A549 (cell line): ENCODE data around the gene BRAT1. TPM values are rescaled to one million over a fixed set of nuclear protein-coding genes. Genes with fewer than 3 reads are reported as not detected.

Experiments
- ATAC-seq, 2 experiments: fragments of 200-7000 bp in 1 of 2; fragments of >200 bp in 1 of 2; cut with Nextera tagmentation in 1 of 2; cut with Tn5 transposase in 1 of 2; 3 replicates each; pipeline versions ENCODE4 v1.8.0 to v1.9.1; 2018 to 2020; ENCODE audit warnings: mild to moderate bottlenecking in 1 of 2, moderate library complexity in 1 of 2
- CTCF ChIA-PET: fragments of 300-600 bp; sonication (Branson Sonifier 250); formaldehyde crosslinking; extraction: SDS; loops from one replicate; lab custom pipeline; 2021; ENCODE audit warnings: antibody characterized with exemption, inconsistent platforms; lab: Yijun Ruan, JAX
- POLR2A ChIA-PET: fragments of 350-600 bp; formaldehyde crosslinking; extraction: SDS; loops from one replicate; lab custom pipeline; 2021; ENCODE audit warnings: antibody characterized with exemption, inconsistent platforms; lab: Yijun Ruan, JAX
- DNase-seq, 2 experiments: peaks; one replicate each; pipeline versions ENCODE4 v3.0.0 to v3.0.0-alpha.2; 2011 to 2016; ENCODE audit warnings: low read depth in 1 of 2, low spot score in 1 of 2
- FAIRE-seq: peaks from 2 replicates; lab custom pipeline; 2011; peaks lifted over from hg19 to GRCh38; lab: Jason Lieb, UNC
- H3K27ac ChIP-seq, 2 experiments: fragments of >200 bp; sonication (Bioruptor Twin); formaldehyde crosslinking; 3 replicates each; pipeline ENCODE4 v1.5.1; 2016 to 2017
- H3K4me1 ChIP-seq: fragments of >200 bp; sonication (Bioruptor Twin); formaldehyde crosslinking; 3 replicates; pipeline ENCODE4 v1.6.1; 2016
- H3K4me2 ChIP-seq: fragments of >200 bp; sonication (Bioruptor Twin); formaldehyde crosslinking; 3 replicates; pipeline ENCODE4 v1.6.1; 2016
- H3K4me3 ChIP-seq: fragments of >200 bp; sonication (Bioruptor Twin); formaldehyde crosslinking; 3 replicates; pipeline ENCODE4 v1.5.1; 2016
- H3K9me3 ChIP-seq: fragments of >200 bp; sonication (Bioruptor Twin); formaldehyde crosslinking; 3 replicates; pipeline ENCODE4 v1.6.1; 2016
- CBX8 ChIP-seq: fragments of 200-600 bp; sonication (generic); IDR thresholded peaks from 2 replicates; pipeline ENCODE4 v1.6.1; 2016
- E2F6 ChIP-seq: IDR thresholded peaks from 2 replicates; pipeline ENCODE4 v1.6.1; 2012; ENCODE audit warnings: low read depth, borderline replicate concordance
- ESRRA ChIP-seq: fragments of 150-350 bp; IDR thresholded peaks from 2 replicates; pipeline ENCODE4 v1.6.1; 2014; ENCODE audit warnings: mild to moderate bottlenecking, low read length, borderline replicate concordance
- FOSB ChIP-seq: fragments of 250-450 bp; sonication (Bioruptor Pico); IDR thresholded peaks from 2 replicates; pipeline ENCODE4 v1.5.0; 2020; ENCODE audit warnings: mild to moderate bottlenecking, moderate library complexity
- HDAC2 ChIP-seq: fragments of 200-600 bp; sonication (generic); IDR thresholded peaks from 2 replicates; pipeline ENCODE4 v1.6.1; 2016
- HOXB5 ChIP-seq: fragments of 250-450 bp; sonication (Bioruptor Pico); IDR thresholded peaks from 2 replicates; pipeline ENCODE4 v1.5.0; 2020; ENCODE audit warnings: mild to moderate bottlenecking, moderate library complexity
- JUNB ChIP-seq: fragments of >200 bp; sonication (Bioruptor Twin); formaldehyde crosslinking; IDR thresholded peaks from 2 replicates; pipeline ENCODE4 v1.6.1; 2016
- KDM1A ChIP-seq: fragments of 200-600 bp; sonication (generic); IDR thresholded peaks from 2 replicates; pipeline ENCODE4 v1.6.1; 2016; ENCODE audit warnings: low read depth, mild to moderate bottlenecking
- RAD21 ChIP-seq, 2 experiments: fragments of >200 bp in 1 of 2; sonication (Bioruptor Twin) in 1 of 2; formaldehyde crosslinking in 1 of 2; IDR thresholded peaks in 1 of 2; conservative IDR thresholded peaks in 1 of 2; 2 replicates in 1 of 2; 3 replicates in 1 of 2; pipeline ENCODE4 v1.6.1; 2012 to 2018; ENCODE audit warnings: inconsistent platforms in 1 of 2
- SMC3 ChIP-seq: fragments of >200 bp; sonication (Bioruptor Twin); formaldehyde crosslinking; IDR thresholded peaks from 3 replicates; pipeline ENCODE4 v1.6.1; 2018; ENCODE audit warnings: inconsistent platforms
- ZFP36 ChIP-seq: fragments of 450-650 bp; IDR thresholded peaks from 2 replicates; pipeline ENCODE4 v1.6.1; 2014; ENCODE audit warnings: borderline replicate concordance; ENCODE audit not compliant: partially characterized antibody
- ZNF302 ChIP-seq: fragments of 250-450 bp; sonication (Bioruptor Pico); IDR thresholded peaks from 2 replicates; pipeline ENCODE4 v1.9.0; 2021; ENCODE audit warnings: inconsistent platforms, mild to moderate bottlenecking, moderate library complexity
- ZSCAN20 ChIP-seq: fragments of 250-450 bp; sonication (Bioruptor Pico); IDR thresholded peaks from 2 replicates; pipeline ENCODE4 v1.8.0; 2022; ENCODE audit warnings: mild to moderate bottlenecking, moderate library complexity
- WGBS: methylation state at CpG from one replicate; pipeline ENCODE4 v1.1.6; 2017; ENCODE audit errors: missing lambda C conversion rate; 5-methylcytosine and 5-hydroxymethylcytosine counted together
- polyA plus RNA-seq, 4 experiments: library from polyadenylated mRNA; depleted of rRNA in 3 of 4; stranded (reverse); fragments of >200 nt; fragmentation: RNase III in 1 of 4; extraction: RNeasy Plus Mini Kit Qiagen cat#74134 plus additional on column Dnase treatment in 1 of 4; gene quantifications; 2 replicates in 3 of 4; 3 replicates in 1 of 4; pipeline ENCODE4 v1.2.3, GENCODE V29; 2011 to 2017
- TF ChIP-seq, protein P1 (sequence below): fragments of 250-450 bp; sonication (Bioruptor Pico); IDR thresholded peaks from 2 replicates; pipeline ENCODE4 v1.5.0; 2021; ENCODE audit warnings: mild to moderate bottlenecking, moderate library complexity, borderline replicate concordance
- TF ChIP-seq, protein P2 (sequence below): IDR thresholded peaks from 2 replicates; pipeline ENCODE4 v1.6.1; 2012
- TF ChIP-seq, protein P3 (sequence below): fragments of >200 bp; sonication (Bioruptor Twin); formaldehyde crosslinking; IDR thresholded peaks from 3 replicates; pipeline ENCODE4 v1.6.1; 2016
- TF ChIP-seq, protein P4 (sequence below): fragments of 150-350 bp; IDR thresholded peaks from 2 replicates; pipeline ENCODE4 v1.6.1; 2014; ENCODE audit warnings: low read depth, mild to moderate bottlenecking, low read length

Gene BRAT1
- polyA plus RNA-seq, 2 of the 4 experiments (the other 2 are of a cell fraction), result 11.9 to 25.6 TPM

- ChIA-PET POLR2A (no interaction called here), CTCF (interaction anchor here (0.6 to 4.8 kb wide), 4 partner anchors 34 to 65 kb away, joined by 3 to 28 read pairs (median 3); no protein-coding TSS in a partner anchor)
- Histone ChIP-seq H3K4me2 (no peak overlapping the region), H3K4me1 (no peaks in the 10 kb centered on the region), H3K9me3 (no peaks in the 10 kb centered on the region), H3K4me3 (no peak overlapping the region), H3K27ac (no peak overlapping the region)
- TF ChIP-seq KDM1A, result no peak
- no peak for TF ChIP-seq JUNB
- no peak for TF ChIP-seq E2F6
- no peak for TF ChIP-seq ZFP36
- no peak for TF ChIP-seq ESRRA
- TF ChIP-seq HDAC2, result no peak
- TF ChIP-seq SMC3, result no peak
- TF ChIP-seq HOXB5 (CRISPR knock-in tag), result no peak
- TF ChIP-seq ZSCAN20 (CRISPR knock-in tag), result no peak
- no peak for TF ChIP-seq CBX8
- TF ChIP-seq, protein P1, sequence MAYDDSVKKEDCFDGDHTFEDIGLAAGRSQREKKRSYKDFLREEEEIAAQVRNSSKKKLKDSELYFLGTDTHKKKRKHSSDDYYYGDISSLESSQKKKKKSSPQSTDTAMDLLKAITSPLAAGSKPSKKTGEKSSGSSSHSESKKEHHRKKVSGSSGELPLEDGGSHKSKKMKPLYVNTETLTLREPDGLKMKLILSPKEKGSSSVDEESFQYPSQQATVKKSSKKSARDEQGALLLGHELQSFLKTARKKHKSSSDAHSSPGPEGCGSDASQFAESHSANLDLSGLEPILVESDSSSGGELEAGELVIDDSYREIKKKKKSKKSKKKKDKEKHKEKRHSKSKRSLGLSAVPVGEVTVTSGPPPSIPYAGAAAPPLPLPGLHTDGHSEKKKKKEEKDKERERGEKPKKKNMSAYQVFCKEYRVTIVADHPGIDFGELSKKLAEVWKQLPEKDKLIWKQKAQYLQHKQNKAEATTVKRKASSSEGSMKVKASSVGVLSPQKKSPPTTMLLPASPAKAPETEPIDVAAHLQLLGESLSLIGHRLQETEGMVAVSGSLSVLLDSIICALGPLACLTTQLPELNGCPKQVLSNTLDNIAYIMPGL (CRISPR knock-in tag), result no peak
- TF ChIP-seq FOSB (CRISPR knock-in tag), result no peak
- TF ChIP-seq, protein P2, sequence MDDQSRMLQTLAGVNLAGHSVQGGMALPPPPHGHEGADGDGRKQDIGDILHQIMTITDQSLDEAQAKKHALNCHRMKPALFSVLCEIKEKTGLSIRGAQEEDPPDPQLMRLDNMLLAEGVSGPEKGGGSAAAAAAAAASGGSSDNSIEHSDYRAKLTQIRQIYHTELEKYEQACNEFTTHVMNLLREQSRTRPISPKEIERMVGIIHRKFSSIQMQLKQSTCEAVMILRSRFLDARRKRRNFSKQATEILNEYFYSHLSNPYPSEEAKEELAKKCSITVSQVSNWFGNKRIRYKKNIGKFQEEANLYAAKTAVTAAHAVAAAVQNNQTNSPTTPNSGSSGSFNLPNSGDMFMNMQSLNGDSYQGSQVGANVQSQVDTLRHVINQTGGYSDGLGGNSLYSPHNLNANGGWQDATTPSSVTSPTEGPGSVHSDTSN, result no peak
- TF ChIP-seq, protein P3, sequence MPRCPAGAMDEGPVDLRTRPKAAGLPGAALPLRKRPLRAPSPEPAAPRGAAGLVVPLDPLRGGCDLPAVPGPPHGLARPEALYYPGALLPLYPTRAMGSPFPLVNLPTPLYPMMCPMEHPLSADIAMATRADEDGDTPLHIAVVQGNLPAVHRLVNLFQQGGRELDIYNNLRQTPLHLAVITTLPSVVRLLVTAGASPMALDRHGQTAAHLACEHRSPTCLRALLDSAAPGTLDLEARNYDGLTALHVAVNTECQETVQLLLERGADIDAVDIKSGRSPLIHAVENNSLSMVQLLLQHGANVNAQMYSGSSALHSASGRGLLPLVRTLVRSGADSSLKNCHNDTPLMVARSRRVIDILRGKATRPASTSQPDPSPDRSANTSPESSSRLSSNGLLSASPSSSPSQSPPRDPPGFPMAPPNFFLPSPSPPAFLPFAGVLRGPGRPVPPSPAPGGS, result no peak
- DNase-seq (no peak), FAIRE-seq (no peak), ATAC-seq (no peak)
- WGBS, result 64% methylated on average over 15 of the region's 25 CpGs
Observed at GRCh38 chr7:2503056-2503941, 52.0 kb downstream of the BRAT1 start.

DNA sequence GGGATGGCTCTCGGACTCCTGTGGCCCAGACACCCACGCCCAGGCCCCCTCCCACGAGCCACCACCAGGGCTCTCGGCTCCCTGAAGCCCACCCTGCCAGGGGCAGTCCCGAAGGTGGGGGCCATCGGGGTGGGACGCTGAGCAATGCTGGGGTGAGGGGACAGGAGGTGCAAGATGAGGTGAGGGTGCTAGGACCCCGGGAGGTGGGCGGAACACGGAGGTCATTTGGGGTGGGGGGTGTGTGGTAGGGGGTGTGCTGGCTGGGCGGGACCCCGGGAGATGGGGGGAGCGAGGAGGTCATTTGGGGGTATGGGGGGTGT is 52.7 kb downstream of the BRAT1 start:
- FAIRE-seq (no peak), ATAC-seq (no peak), DNase-seq (no peak)
- H3K4me2 ChIP-seq, result no peak overlapping the region
- CTCF ChIA-PET, result interaction anchor here (0.6 to 4.8 kb wide), 3 partner anchors 33 to 65 kb away, joined by 3 to 28 read pairs (median 3); no protein-coding TSS in a partner anchor
- POLR2A ChIA-PET, result no interaction called here
- H3K27ac ChIP-seq, result no peak overlapping the region
- H3K4me3 ChIP-seq, result no peak overlapping the region
- whole genome bisulfite sequencing, result 53% methylated on average over 3 of the region's 13 CpGs
- H3K9me3 ChIP-seq, result no peaks in the 10 kb centered on the region
- no peaks in the 10 kb centered on the region for H3K4me1 ChIP-seq
- TF ChIP-seq, protein P3, result no peak
- TF ChIP-seq, protein P4, sequence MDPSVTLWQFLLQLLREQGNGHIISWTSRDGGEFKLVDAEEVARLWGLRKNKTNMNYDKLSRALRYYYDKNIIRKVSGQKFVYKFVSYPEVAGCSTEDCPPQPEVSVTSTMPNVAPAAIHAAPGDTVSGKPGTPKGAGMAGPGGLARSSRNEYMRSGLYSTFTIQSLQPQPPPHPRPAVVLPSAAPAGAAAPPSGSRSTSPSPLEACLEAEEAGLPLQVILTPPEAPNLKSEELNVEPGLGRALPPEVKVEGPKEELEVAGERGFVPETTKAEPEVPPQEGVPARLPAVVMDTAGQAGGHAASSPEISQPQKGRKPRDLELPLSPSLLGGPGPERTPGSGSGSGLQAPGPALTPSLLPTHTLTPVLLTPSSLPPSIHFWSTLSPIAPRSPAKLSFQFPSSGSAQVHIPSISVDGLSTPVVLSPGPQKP, result no peak
- TF ChIP-seq ZNF302 (CRISPR knock-in tag), result no peak
- TF ChIP-seq RAD21 (conservative IDR thresholded peaks at IDR 0.05 in 1 of 2, IDR thresholded peaks at IDR 0.05 in 1 of 2), result no peak
- no peak for TF ChIP-seq KDM1A
